Parathyroid adenoma (tissue), 2 donors: ENCODE measurements around the gene RAB22A.

Experiments
- H2AFZ ChIP-seq: fragments of 300-600 bp; sonication (generic); one replicate; pipeline ENCODE4 v1.7.0; 2017; ENCODE audit warnings: antibody characterized with exemption, mild to moderate bottlenecking
- H3K27ac ChIP-seq: fragments of 300-600 bp; sonication (generic); one replicate; pipeline ENCODE4 v1.7.0; 2017
- H3K27me3 ChIP-seq: fragments of 300-600 bp; sonication (generic); one replicate; pipeline ENCODE4 v1.7.0; 2017; ENCODE audit warnings: low read length; ENCODE audit not compliant: control insufficient read depth, insufficient read depth
- H3K36me3 ChIP-seq: fragments of 300-600 bp; sonication (generic); one replicate; pipeline ENCODE4 v1.7.0; 2017; ENCODE audit warnings: low read length; ENCODE audit not compliant: control insufficient read depth, insufficient read depth
- H3K4me1 ChIP-seq: fragments of 300-600 bp; sonication (generic); one replicate; pipeline ENCODE4 v1.7.0; 2017; ENCODE audit warnings: control low read depth
- H3K4me2 ChIP-seq: fragments of 300-600 bp; sonication (generic); one replicate; pipeline ENCODE4 v1.7.0; 2017; ENCODE audit warnings: low read length
- H3K4me3 ChIP-seq: fragments of 300-600 bp; sonication (generic); one replicate; pipeline ENCODE4 v1.7.0; 2017; ENCODE audit warnings: low read depth, low read length
- H3K79me2 ChIP-seq: fragments of 300-600 bp; sonication (generic); one replicate; pipeline ENCODE4 v1.7.0; 2017; ENCODE audit warnings: control low read depth
- H3K9ac ChIP-seq: fragments of 300-600 bp; sonication (generic); one replicate; pipeline ENCODE4 v1.7.0; 2017; ENCODE audit warnings: mild to moderate bottlenecking
- H3K9me3 ChIP-seq: fragments of 300-600 bp; sonication (generic); one replicate; pipeline ENCODE4 v1.7.0; 2017; ENCODE audit warnings: low read length; ENCODE audit not compliant: control insufficient read depth
- TF ChIP-seq, protein P1 (sequence below): fragments of 300-600 bp; sonication (generic); IDR thresholded peaks from one replicate; pipeline ENCODE4 v1.7.0; 2017; ENCODE audit warnings: antibody characterized with exemption, mild to moderate bottlenecking
- donor health status: primary hyperparathyroidism.

RAB22A gene

DNA sequence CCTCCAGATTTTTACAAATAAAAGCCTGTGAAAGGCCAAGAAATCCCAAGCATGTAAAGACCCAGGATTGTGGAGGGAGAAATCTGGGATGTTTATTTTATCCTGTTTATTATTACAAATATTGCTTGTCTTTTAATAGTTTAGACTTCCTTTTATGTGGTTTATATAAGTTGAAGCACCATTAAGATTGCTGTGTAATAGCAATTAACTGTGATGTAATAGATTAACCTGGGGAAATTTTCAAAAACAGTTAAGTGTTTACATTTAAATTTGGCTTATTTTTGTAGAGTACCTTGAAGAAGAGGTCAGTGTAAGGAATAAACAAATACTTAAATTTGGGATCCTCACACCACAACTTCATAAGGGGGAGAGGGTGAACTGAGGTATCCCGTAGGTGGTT lies 106.5 kb downstream of the RAB22A start:
- Histone ChIP-seq H3K79me2 (peaks cover 32% of the 10 kb centered on the region), H3K9ac (no peak overlapping the region), H3K27me3 (no peaks in the 10 kb centered on the region), H3K4me3 (no peak overlapping the region), H3K9me3 (no peaks in the 10 kb centered on the region), H3K36me3 (no peaks in the 10 kb centered on the region), H3K4me2 (no peak overlapping the region), H2AFZ (no peak overlapping the region), H3K27ac (no peak overlapping the region), H3K4me1 (peaks cover 5% of the 10 kb centered on the region)
- TF ChIP-seq, protein P1, sequence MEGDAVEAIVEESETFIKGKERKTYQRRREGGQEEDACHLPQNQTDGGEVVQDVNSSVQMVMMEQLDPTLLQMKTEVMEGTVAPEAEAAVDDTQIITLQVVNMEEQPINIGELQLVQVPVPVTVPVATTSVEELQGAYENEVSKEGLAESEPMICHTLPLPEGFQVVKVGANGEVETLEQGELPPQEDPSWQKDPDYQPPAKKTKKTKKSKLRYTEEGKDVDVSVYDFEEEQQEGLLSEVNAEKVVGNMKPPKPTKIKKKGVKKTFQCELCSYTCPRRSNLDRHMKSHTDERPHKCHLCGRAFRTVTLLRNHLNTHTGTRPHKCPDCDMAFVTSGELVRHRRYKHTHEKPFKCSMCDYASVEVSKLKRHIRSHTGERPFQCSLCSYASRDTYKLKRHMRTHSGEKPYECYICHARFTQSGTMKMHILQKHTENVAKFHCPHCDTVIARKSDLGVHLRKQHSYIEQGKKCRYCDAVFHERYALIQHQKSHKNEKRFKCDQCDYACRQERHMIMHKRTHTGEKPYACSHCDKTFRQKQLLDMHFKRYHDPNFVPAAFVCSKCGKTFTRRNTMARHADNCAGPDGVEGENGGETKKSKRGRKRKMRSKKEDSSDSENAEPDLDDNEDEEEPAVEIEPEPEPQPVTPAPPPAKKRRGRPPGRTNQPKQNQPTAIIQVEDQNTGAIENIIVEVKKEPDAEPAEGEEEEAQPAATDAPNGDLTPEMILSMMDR: no peak

DNA sequence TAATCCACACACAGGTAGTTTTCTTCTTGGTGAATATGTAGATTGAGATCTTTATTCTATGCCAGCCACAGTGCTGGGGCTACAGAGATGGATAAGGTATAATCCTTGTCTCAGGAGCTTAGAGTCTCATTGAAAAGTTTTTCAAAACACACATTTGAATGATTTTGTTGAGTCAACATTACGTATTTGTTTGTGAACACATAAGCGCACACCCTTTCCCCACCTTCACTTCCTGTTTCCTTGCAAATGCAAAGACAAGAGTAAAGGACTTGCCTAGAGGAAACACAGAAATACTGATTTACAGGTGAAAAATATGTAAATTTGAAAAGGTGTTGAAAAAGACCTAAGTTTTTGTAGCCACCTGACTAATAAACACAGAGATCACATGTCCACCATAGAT lies 107.3 kb downstream of the RAB22A start:
- Histone ChIP-seq H3K4me2 (peak overlapping the region; percentile 2), H3K36me3 (no peaks in the 10 kb centered on the region), H3K27me3 (no peaks in the 10 kb centered on the region), H3K9me3 (no peaks in the 10 kb centered on the region), H3K9ac (no peak overlapping the region), H3K4me3 (no peak overlapping the region), H3K79me2 (peaks cover 28% of the 10 kb centered on the region), H2AFZ (no peak overlapping the region), H3K4me1 (peaks cover 5% of the 10 kb centered on the region), H3K27ac (no peak overlapping the region)
- TF ChIP-seq, protein P1: no peak
